IgD-negative memory B cell (primary cell): ENCODE measurements around the gene PPP1R1B. TPM values are rescaled to one million over a fixed set of nuclear protein-coding genes. Genes with fewer than 3 reads are reported as not detected.
"Not testable (repeated sequence)": the region's sequence is repeated elsewhere in the genome, so short reads cannot be mapped to it uniquely, and the experiment has no call there.

ENCODE experiments used
- H3K27ac Mint-ChIP-seq, 3 donors: one replicate each; pipeline ENCODE4 v1.8.0; 2020 to 2022; ENCODE audit warnings: mild to moderate bottlenecking in 3 of 3, mixed read lengths in 3 of 3, moderate library complexity in 1 of 3
- H3K27me3 Mint-ChIP-seq: one replicate; pipeline ENCODE4 v1.8.0; 2021; ENCODE audit warnings: mixed read lengths
- H3K36me3 Mint-ChIP-seq: one replicate; pipeline ENCODE4 v1.8.0; 2020; ENCODE audit warnings: mild to moderate bottlenecking, mixed read lengths
- H3K4me1 Mint-ChIP-seq, 3 donors: one replicate each; pipeline ENCODE4 v1.8.0; 2020 to 2022; ENCODE audit warnings: mixed read lengths in 3 of 3, mild to moderate bottlenecking in 1 of 3
- H3K4me3 Mint-ChIP-seq, 4 donors: one replicate each; pipeline ENCODE4 v1.8.0; 2020 to 2022; ENCODE audit warnings: mild to moderate bottlenecking in 4 of 4, mixed read lengths in 4 of 4, moderate library complexity in 3 of 4
- H3K9me3 Mint-ChIP-seq, 3 donors: one replicate each; pipeline ENCODE4 v1.8.0; 2020 to 2021; ENCODE audit warnings: mixed read lengths in 3 of 3, mild to moderate bottlenecking in 1 of 3
- polyA plus RNA-seq: library from polyadenylated mRNA; unstranded; fragments of 300-500 nt; fragmentation: Illumina TruSeq; gene quantifications from one replicate; pipeline ENCODE4 v1.2.3, GENCODE V29; 2021

Gene PPP1R1B
- not detected for polyA plus RNA-seq

DNA sequence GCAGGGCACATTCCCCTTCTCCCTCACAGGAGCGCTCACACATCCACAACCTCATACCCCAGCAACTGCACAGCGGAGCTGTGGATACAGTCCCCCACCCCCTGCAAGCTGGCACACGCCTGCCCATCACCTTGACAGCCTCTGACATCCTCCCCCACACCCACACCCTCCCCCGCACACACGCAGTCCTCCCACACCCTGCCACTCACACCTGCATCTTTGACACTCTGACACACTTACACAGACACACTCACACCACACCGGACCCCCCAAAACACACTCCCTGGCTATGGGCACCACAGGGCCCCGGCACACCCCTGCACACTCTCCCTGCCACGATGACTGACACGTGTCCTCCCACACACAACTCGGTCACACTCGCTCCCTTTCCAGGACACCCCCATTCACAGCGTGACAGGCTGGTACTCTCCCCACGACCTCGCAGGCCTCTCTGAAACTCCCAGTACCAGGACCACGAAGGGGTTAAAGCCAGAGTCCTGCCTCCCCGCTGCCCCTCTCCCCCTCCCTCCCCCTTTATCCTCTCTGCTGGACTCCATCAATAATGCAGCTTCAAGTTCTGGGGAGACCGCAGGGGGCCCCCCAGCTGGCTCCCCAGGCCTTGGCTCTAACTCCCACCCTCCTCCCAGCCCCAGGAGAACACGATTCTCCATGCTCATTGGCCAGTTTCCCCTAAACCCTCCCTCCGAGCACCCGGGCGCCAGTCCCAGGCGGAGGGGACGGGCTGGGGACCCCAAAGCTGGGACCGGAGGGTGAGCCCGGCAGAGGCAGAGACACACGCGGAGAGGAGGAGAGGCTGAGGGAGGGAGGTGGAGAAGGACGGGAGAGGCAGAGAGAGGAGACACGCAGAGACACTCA is at the start of gene PPP1R1B:
TSS of gene PPP1R1B (plus strand) at position 782 of the 876 bp plus-strand sequence. CDS start 441 bp downstream, outside the sequence.
- Mint-ChIP-seq H3K36me3 (no peaks in the 10 kb centered on the region), H3K9me3 (no peaks in the 10 kb centered on the region), H3K4me1 (peaks cover 15 to 19% (median 16%) of the 10 kb centered on the region in 3 donors), H3K4me3 (peak within 1 kb of the TSS in 3 of 4 donors; percentile 63 to 73 (median 67)), H3K27ac (no peak within 1 kb of the TSS), H3K27me3 (peaks cover 21% of the 10 kb centered on the region)

DNA sequence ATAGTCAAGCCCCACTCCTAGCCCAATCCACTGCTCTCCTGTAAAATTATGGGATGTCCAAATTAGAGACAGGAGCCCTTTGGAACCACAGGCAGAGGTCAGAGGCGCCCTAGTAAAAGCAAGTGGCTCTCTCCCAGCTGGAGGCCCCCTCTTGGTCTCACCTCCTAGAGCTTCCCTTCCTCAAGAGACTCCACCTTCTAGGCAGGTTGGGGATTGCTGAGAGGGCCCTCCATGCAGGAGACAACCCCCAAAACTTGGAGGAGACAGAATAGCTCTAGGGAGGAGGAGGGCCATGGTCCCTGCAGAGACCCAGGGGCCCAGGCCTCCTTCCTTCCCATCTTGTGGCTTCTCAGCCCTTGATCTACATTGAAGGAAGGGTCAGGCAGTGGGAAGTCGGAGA is 48.5 kb upstream of the PPP1R1B start:
- Mint-ChIP-seq H3K4me1 (peaks cover 0 to 9% (median 3%) of the 10 kb centered on the region in 3 donors), H3K27me3 (peaks cover 8% of the 10 kb centered on the region), H3K9me3 (no peaks in the 10 kb centered on the region), H3K36me3 (peaks cover 5% of the 10 kb centered on the region), H3K4me3 (no peak overlapping the region), H3K27ac (no peak overlapping the region)

DNA sequence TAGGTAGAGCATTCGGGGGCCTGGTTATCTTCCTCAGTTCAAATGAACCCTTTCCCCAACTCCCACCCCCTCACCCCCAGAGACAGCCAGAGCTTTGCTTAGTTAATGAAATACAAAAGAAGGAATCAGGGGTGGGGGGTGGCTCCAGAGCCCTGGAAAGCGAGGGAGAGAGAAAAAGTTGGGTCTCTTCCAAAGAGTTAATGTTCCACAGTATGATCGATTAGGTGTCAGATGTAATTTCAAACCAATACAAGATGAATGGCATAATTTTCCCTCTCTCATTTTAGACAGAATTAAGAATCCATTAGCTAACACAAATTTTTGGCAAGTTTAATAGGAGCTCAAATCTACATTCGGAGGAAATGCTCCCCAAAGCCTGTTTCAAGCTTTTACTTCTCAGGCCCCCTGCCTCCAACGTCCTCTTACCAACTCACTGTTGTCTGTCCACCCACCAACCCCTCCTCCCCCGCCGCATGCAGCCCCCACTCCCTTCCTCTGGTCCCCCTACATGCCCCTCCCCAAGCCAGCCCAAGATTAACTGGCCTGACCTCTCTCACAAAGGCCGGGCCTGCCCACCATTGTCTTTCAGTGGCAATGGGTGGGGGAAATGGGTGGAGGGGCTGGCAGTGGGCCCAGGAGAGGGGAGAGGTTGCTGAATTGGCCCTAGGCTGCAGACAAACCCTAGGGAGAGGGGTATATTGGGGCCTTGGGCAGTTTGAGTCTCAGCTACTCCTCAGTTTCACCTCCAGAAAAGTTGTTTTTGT is 47.3 kb upstream of the PPP1R1B start:
- Mint-ChIP-seq H3K27me3 (peaks cover 4% of the 10 kb centered on the region), H3K36me3 (peaks cover 6% of the 10 kb centered on the region), H3K27ac (no peak overlapping the region), H3K9me3 (peaks cover 0 to under 1% (median 0%) of the 10 kb centered on the region in 3 donors), H3K4me3 (no peak overlapping the region), H3K4me1 (peaks cover 0 to 6% (median 0%) of the 10 kb centered on the region in 3 donors)

DNA sequence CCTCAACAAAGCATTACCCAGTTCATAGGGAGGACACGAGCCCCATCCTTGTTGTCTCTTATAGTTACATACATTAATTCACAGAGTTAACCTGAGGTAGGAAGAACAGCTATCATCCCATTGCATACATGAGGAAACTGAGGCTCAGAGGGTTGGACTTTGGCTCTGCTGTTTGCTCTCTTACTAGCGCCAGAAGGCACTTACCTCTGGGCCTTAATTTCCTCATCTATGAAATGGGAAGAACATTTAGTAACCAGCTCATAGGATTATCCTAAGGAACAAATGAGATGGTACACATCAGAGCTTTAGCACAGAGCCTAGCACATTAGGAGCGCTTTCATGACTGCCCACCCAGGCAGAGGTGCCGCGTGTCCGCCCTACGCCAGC is 46.7 kb upstream of the PPP1R1B start:
- Mint-ChIP-seq H3K9me3 (peaks cover 0 to 1% (median 0%) of the 10 kb centered on the region in 3 donors), H3K36me3 (peaks cover 9% of the 10 kb centered on the region), H3K27me3 (no peaks in the 10 kb centered on the region), H3K27ac (no peak overlapping the region), H3K4me1 (peaks cover 0 to 3% (median 0%) of the 10 kb centered on the region in 3 donors), H3K4me3 (no peak overlapping the region)

DNA sequence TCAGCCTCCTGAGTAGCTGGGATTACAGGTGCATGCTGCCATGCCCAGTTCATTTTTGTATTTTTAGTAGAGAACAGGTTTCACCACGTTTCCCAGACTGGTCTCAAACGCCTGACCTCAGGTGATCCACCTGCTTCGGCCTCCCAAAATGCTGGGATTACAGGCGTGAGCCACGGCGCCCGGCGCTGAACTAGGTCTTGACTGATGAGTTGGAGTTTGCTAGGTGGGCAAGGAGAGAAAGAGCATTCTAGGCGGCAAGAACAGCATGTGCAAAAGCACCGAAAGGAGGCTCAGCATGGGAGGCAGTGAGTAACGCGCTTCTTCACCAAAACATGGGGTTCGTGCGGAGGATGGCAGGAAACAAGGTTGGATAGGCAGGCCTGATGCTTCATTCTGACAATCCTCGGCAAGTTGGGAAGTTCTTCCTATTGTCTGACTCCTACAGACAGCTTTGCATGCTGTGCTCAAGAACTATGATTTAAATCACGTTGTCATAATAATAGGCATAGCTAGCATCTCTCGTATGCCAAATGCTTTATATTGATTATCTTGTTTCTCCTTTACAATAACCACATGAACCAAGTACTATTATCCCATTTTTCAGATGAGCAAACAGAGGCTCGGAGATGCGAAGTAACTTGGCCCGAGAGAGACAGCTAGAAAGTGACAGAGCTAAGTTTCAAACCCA is 45.5 kb upstream of the PPP1R1B start:
- Mint-ChIP-seq H3K9me3 (peaks cover 0 to 1% (median 0%) of the 10 kb centered on the region in 3 donors), H3K36me3 (peaks cover 9% of the 10 kb centered on the region), H3K27ac (no peak overlapping the region), H3K4me3 (no peak overlapping the region), H3K4me1 (peaks cover 0 to 1% (median 0%) of the 10 kb centered on the region in 3 donors), H3K27me3 (no peaks in the 10 kb centered on the region)

DNA sequence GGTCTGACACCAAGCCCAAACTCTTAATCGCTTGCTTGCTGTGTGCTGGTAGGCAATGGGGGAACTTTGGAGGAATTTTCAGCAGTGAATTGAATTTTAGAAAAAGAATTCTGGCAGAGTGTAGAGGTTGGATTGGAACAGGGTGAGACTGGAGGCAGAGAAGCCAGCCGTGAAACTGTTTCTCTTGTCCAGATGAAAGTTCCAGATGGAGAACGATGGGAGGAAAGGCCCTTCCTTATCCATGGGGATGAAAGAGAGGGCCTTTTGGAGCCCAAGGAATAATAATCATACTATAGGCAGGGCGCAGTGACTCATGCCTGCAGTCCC is 45.0 kb upstream of the PPP1R1B start:
- H3K27me3 Mint-ChIP-seq: no peaks in the 10 kb centered on the region
- H3K27ac Mint-ChIP-seq: no peak overlapping the region
- H3K4me1 Mint-ChIP-seq: peaks cover 0 to 1% (median 0%) of the 10 kb centered on the region in 3 donors
- peaks cover 0 to 1% (median 0%) of the 10 kb centered on the region in 3 donors for H3K9me3 Mint-ChIP-seq
- H3K36me3 Mint-ChIP-seq: peaks cover 9% of the 10 kb centered on the region
- H3K4me3 Mint-ChIP-seq: no peak overlapping the region

DNA sequence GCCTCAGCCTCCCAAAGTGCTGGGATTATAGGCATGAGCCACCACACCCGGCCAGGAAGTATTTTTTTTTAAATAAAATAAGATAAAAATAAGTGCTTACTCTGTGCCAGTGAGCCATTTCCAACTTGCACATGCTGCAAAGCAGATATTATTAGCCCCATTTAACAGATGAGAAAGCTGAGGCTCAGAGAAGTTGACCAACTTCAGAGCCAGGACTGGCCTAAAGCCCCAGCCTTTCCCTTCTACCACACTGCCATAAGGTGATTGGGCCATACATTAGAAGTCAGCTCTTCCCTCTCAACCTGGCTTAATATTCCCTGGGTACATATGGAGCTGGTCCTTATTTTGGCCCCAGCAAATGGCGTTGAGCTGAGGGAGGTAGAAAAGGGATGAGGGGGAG is 44.1 kb upstream of the PPP1R1B start:
- peaks cover 2% of the 10 kb centered on the region for H3K27me3 Mint-ChIP-seq
- no peak overlapping the region for H3K27ac Mint-ChIP-seq
- H3K9me3 Mint-ChIP-seq: peaks cover 0 to 1% (median 0%) of the 10 kb centered on the region in 3 donors
- no peak overlapping the region for H3K4me3 Mint-ChIP-seq
- H3K4me1 Mint-ChIP-seq: peaks cover 0 to 1% (median 0%) of the 10 kb centered on the region in 3 donors
- peaks cover 9% of the 10 kb centered on the region for H3K36me3 Mint-ChIP-seq

DNA sequence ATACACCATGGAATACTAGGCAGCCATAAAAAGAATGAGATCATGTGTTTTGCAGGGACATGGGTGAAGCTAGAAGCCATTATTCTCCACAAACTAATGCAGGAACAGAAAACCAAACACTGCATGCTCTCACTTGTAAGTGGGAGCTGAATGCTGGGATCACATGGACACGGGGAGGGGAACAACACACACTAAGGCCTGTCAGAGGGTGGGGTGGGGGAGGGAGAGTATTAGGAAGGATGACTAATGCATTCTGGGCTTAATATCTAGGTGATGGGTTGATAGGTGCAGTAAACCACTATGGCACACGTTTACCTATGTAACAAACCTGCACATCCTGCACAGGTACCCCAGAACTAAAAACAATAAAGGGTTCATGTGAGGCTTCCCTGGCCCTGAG is 36.6 kb upstream of the PPP1R1B start:
- H3K4me1 Mint-ChIP-seq, H3K27ac Mint-ChIP-seq: not testable (repeated sequence)
- peaks cover 29% of the 10 kb centered on the region for H3K27me3 Mint-ChIP-seq

DNA sequence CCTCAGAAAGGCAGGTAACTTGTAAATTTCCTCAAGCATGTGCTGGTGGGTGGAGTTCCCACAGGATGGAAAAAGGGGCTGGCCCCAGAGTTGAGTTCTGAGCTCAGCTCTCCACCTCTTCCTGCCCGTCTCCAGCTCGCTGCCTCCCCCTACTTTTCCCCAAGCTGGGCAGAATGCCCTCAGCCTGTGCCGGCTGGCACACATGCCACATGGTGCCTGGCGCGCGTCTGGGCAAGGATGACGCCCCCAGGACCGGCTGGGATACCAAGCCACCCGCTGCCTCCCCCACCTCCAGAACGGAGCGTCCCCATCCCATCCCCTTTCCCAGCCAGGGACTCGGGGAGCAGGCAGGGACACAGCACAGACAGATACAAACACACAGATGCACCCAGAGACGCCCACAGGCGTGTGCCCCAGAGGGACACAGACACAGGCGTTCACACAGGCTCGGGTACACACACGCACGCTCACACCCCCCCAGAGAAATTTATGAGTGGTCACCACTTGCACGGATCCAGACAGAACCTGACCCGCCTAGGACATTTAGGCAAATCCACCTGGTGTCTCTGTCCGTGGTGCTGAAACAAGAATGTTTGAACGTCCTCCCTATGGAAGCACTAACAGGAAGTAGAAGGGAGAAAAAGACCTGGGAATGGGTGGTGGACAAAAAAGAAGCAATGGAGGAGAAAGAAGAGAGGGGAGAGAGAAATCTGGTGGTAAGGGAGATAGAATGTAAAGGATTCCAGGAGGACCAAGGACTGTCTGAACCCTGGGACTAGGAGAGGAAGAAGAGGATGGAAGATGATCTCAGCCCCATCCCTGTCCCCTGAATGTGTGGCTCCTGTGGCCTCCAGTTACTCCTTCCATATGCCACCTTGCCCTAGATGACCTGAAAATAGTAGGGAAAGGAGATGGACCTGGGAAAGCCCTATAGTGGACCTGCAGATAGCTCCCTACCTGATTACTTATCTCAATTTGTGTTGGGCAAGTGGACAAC is 34.5 kb upstream of the PPP1R1B start:
- Mint-ChIP-seq H3K27me3 (peaks cover 37% of the 10 kb centered on the region), H3K4me3 (peak overlapping the region in 1 of 4 donors; percentile 52), H3K9me3 (peaks cover 0 to 3% (median 1%) of the 10 kb centered on the region in 3 donors), H3K27ac (peak overlapping the region in 1 of 3 donors; percentile 14), H3K4me1 (peaks cover 4 to 6% (median 5%) of the 10 kb centered on the region in 3 donors), H3K36me3 (no peaks in the 10 kb centered on the region)

More for the DNA sequence above, 36.6 kb upstream of the PPP1R1B start:
- not testable (repeated sequence) for H3K4me3 Mint-ChIP-seq, H3K36me3 Mint-ChIP-seq, H3K9me3 Mint-ChIP-seq

DNA sequence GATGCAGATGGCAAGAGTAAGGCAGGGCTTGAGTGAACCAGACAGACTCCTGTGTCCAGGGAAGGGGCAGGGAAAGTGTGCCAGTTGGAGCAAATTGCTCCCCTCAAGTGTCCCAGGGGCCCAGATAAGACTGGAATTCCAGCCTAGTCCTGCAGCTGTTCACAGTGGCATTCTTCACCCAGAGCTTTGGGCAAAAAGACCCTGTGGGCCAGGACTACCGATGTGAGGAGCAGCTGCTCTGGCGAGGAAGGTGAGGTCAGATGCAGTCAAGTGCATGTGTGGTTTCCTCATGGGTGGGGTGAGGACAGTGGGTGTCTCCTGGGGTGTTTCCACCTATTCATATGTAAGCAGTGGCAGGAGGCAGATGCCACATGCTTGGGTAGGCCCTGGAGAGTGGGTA is 33.4 kb upstream of the PPP1R1B start:
- H3K36me3 Mint-ChIP-seq: no peaks in the 10 kb centered on the region
- no peak overlapping the region for H3K27ac Mint-ChIP-seq
- peaks cover 6 to 12% (median 12%) of the 10 kb centered on the region in 3 donors for H3K4me1 Mint-ChIP-seq
- peaks cover 0 to 4% (median 3%) of the 10 kb centered on the region in 3 donors for H3K9me3 Mint-ChIP-seq
- no peak overlapping the region for H3K4me3 Mint-ChIP-seq
- H3K27me3 Mint-ChIP-seq: peaks cover 47% of the 10 kb centered on the region

DNA sequence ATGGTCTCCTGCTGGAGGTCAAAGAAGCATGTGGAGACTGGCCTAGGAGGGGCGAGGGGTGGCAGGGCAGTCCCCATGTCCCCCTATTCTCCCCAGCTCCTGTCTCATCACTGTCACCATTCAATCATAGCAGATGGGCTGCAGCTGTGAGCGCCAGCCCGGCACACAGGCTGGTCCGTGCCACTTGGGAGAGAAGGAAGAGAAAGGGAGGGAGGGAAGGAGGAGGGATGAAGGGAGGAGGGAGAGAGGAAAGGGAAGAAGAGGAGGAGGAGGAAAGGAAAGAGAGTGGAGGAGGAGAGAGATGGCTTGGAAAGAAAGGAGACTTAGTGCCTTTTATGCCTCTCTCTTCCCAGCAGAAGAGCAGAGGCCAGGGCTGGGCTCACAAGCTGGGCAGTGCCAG is 31.5 kb upstream of the PPP1R1B start:
- peaks cover 0 to 3% (median 3%) of the 10 kb centered on the region in 3 donors for H3K9me3 Mint-ChIP-seq
- peaks cover 62% of the 10 kb centered on the region for H3K27me3 Mint-ChIP-seq
- peaks cover 6 to 18% (median 16%) of the 10 kb centered on the region in 3 donors for H3K4me1 Mint-ChIP-seq
- H3K27ac Mint-ChIP-seq: peak overlapping the region in 1 of 3 donors; percentile 25
- peaks cover 2% of the 10 kb centered on the region for H3K36me3 Mint-ChIP-seq
- H3K4me3 Mint-ChIP-seq: peak overlapping the region in 1 of 4 donors; percentile 3

DNA sequence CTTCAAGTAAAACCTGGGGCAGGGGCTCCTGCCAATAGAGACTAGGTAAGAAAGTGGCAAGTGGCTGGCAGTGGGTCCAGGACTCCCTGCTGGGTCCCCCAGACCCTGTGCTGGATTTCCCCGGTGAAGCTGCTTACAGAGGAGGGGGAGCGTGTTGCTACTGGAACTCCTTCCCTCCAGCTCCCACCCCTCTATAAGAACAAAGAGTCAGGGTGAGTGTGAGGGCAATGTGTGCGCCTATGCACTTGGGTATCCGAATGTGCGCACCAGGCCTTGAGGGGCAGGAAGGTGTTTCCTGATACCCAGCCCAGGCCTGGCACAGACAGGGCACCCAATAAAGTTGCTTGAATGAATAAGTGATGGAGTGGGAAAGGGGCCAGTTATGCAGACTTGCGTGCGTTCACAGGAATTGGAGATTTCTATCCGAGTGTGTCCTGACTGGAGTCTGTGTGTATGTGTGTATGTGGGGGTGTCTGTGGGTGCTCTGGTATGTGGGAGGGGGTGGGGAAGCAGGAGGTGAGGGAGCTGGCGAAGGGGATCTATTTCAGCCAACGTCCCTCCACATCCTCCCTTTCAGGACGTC is 30.7 kb upstream of the PPP1R1B start:
- Mint-ChIP-seq H3K9me3 (peaks cover 0 to 3% (median 3%) of the 10 kb centered on the region in 3 donors), H3K4me3 (no peak overlapping the region), H3K4me1 (peaks cover 6 to 18% (median 16%) of the 10 kb centered on the region in 3 donors), H3K27me3 (peaks cover 65% of the 10 kb centered on the region), H3K36me3 (peaks cover 2% of the 10 kb centered on the region), H3K27ac (peak overlapping the region in 2 of 3 donors; percentile 25 to 69)

DNA sequence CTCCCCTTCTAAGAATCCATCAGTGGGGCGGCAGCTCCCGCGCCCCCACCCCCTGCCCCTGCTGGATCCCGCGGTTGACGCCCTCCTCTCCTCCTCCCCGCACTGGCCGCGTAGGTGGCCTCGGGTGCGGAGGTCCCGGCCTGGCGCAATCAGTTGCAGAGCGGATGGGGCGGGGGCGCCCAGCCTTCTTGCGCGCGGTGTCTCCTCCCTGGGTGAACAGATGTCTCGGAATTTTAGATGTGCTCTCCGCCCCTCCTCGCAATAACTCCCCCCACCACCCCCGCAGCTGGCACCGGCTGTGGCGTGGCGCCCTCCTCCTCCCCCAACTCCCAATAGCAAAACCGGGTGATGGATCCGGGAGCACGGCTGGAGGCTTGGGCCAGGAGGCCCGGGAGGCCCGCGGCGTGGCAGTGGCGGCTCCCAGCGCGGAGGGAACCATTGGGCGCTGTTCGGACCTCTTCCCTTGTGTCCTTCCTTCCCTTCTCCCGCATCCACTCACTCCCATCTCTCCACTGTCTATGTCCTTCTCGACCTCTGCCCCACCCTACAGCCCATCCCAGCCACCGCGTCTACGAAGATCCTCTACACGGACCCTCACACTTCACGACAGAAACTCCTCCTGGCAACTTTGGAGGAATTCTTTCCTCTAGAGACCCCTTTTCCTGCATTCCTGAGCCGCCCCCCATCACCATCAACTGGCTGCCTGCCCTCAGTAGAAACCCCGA is 30.0 kb upstream of the PPP1R1B start:
- Mint-ChIP-seq H3K27ac (peak overlapping the region in 1 of 3 donors; percentile 60), H3K4me3 (no peak overlapping the region)

More for the DNA sequence above, 30.0 kb upstream of the PPP1R1B start:
- Mint-ChIP-seq H3K9me3 (peaks cover 0 to 3% (median 3%) of the 10 kb centered on the region in 3 donors), H3K27me3 (peaks cover 69% of the 10 kb centered on the region), H3K4me1 (peaks cover 6 to 18% (median 16%) of the 10 kb centered on the region in 3 donors), H3K36me3 (peaks cover 2% of the 10 kb centered on the region)
